Loucy (cell line): ENCODE measurements around the gene PI4KA.
"Not testable (repeated sequence)": the region's sequence is repeated elsewhere in the genome, so short reads cannot be mapped to it uniquely, and the experiment has no call there.

Experiments
- H2AFZ ChIP-seq: fragments of 200-600 bp; sonication (generic); 2 replicates; pipeline ENCODE4 v1.6.0; 2016; ENCODE audit warnings: antibody characterized with exemption, mild to moderate bottlenecking, low read length, moderate library complexity
- H3F3A ChIP-seq: fragments of 200-600 bp; 2 replicates; pipeline ENCODE4 v1.6.0; 2016; ENCODE audit warnings: antibody characterized with exemption, low read depth, mild to moderate bottlenecking
- H3K27me3 ChIP-seq: fragments of 200-600 bp; sonication (generic); 2 replicates; pipeline ENCODE4 v1.6.1; 2014; ENCODE audit warnings: low read length, mild to moderate bottlenecking; ENCODE audit not compliant: insufficient read depth, poor library complexity, severe bottlenecking
- H3K36me3 ChIP-seq: fragments of 200-600 bp; sonication (generic); 2 replicates; pipeline ENCODE4 v1.6.1; 2016; ENCODE audit warnings: low read length; ENCODE audit not compliant: insufficient read depth
- H3K4me1 ChIP-seq: fragments of 200-600 bp; sonication (generic); 2 replicates; pipeline ENCODE4 v1.5.1; 2014; ENCODE audit warnings: low read length, mild to moderate bottlenecking; ENCODE audit not compliant: insufficient read depth, poor library complexity, severe bottlenecking
- H3K4me2 ChIP-seq: fragments of 200-600 bp; sonication (generic); 2 replicates; pipeline ENCODE4 v1.6.0; 2014; ENCODE audit warnings: antibody characterized with exemption, low read length, low read depth, mild to moderate bottlenecking; ENCODE audit not compliant: poor library complexity, severe bottlenecking
- H3K4me3 ChIP-seq: fragments of 200-600 bp; sonication (generic); 2 replicates; pipeline ENCODE4 v1.5.1; 2014; ENCODE audit warnings: low read length, mild to moderate bottlenecking, mixed read lengths; ENCODE audit not compliant: poor library complexity, severe bottlenecking
- H3K79me2 ChIP-seq: fragments of 200-600 bp; sonication (generic); 2 replicates; pipeline ENCODE4 v1.6.1; 2014; ENCODE audit warnings: low read length; ENCODE audit not compliant: insufficient read depth
- H3K9ac ChIP-seq: fragments of 200-600 bp; sonication (generic); 2 replicates; pipeline ENCODE4 v1.6.0; 2014; ENCODE audit warnings: mild to moderate bottlenecking, low read depth, low read length, moderate library complexity; ENCODE audit not compliant: poor library complexity, severe bottlenecking
- H3K9me2 ChIP-seq: fragments of 200-600 bp; sonication (generic); replicated peaks from 2 replicates; pipeline ENCODE4 v1.6.1; 2016; ENCODE audit warnings: low read depth, low read length, mixed read lengths
- H3K9me3 ChIP-seq: fragments of 200-600 bp; sonication (generic); 2 replicates; pipeline ENCODE4 v1.6.1; 2014; ENCODE audit warnings: mild to moderate bottlenecking, antibody characterized with exemption, low read length, low read depth; ENCODE audit not compliant: insufficient read depth
- H4K20me1 ChIP-seq: fragments of 200-600 bp; sonication (generic); 2 replicates; pipeline ENCODE4 v1.6.0; 2014; ENCODE audit warnings: antibody characterized with exemption, low read length, mild to moderate bottlenecking; ENCODE audit not compliant: insufficient read depth, poor library complexity, severe bottlenecking
- CTCF ChIP-seq: fragments of 200-600 bp; sonication (generic); conservative IDR thresholded peaks from 2 replicates; pipeline ENCODE4 v1.5.1; 2014; ENCODE audit warnings: mild to moderate bottlenecking, antibody characterized with exemption, low read length
- EZH2phosphoT487 ChIP-seq: fragments of 200-600 bp; IDR thresholded peaks from 2 replicates; pipeline ENCODE4 v1.6.1; 2018; ENCODE audit warnings: antibody characterized with exemption, mild to moderate bottlenecking, moderate library complexity, borderline replicate concordance

The PI4KA gene

DNA sequence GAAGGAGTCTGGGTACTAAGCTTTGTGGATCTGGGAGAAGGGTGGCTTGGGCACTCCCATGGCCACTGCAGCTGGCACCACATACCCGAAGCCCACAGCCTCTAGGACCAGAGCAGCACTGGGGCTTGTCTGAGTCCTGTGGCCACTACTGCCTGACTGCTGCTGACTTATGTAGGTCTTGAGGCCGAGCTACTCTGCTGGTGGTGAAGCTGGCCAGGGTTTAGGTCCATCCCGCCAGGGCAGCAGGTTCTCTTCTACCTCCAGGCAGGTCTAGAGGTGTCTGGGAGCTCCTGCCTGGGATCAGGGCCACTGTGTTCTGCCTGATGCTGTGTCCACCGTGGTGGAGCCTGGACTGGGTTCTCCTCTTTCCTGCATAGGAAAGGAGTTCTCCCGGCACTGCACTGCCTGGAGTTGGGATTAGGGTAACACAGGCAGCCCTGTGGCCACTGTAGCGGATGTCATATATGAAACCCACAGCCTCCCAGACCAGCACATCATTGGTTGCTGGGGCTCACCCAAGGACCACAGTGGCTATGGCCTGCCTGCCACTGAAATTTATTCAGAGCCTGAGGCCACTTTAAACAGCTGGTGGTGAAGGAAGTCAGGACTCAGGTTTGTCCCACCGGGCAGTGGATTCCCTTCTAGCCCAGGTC, 194.5 kb downstream of the PI4KA start:
- H3K9me2 ChIP-seq: no peaks in the 10 kb centered on the region
- no peak for TF ChIP-seq EZH2phosphoT487
- TF ChIP-seq CTCF: no peak

DNA sequence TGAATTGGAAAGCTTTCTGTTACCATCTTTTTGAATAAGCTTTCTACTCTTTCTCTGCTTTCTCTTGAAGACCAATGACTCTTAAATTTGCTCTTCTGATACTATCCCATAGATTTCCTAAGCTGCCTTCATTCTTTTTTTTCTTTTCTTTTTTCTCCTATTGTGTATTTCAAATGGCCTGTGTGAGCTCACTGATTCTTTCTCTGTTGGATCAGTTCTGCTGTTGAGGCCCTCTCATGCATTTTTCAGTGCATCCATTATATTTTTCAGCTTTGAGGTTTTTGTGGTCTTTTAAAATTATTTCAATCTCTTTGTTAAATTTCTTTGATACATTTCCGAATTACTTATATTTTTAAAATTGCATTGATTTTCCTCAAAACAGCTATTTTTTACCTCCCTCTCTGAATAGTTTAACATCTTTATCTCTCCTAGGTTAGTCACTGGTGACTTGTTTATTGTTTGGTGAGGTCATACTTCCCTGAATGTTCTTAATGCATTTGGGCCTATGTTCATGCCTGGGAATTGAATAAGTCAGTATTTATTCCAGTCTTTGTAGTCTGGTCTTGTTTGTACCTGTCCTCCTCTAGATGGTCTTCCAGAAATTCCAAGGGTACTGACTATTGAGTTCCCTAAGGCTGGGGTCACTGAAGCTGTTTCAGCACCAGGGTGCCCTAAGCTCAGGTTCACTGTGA, 195.3 kb downstream of the PI4KA start:
- no peaks in the 10 kb centered on the region for H3K9me3 ChIP-seq
- H3K4me3 ChIP-seq: no peak overlapping the region
- H3K9me2 ChIP-seq: no peaks in the 10 kb centered on the region
- H3K9ac ChIP-seq: no peak overlapping the region
- H3K79me2 ChIP-seq: no peaks in the 10 kb centered on the region
- TF ChIP-seq CTCF: no peak
- no peak for TF ChIP-seq EZH2phosphoT487
- no peak overlapping the region for H2AFZ ChIP-seq
- no peak overlapping the region for H3K4me2 ChIP-seq
- H3K4me1 ChIP-seq: no peaks in the 10 kb centered on the region
- H3K36me3 ChIP-seq: no peaks in the 10 kb centered on the region
- H3K27me3 ChIP-seq: peaks cover 6% of the 10 kb centered on the region
- no peaks in the 10 kb centered on the region for H3F3A ChIP-seq
- H4K20me1 ChIP-seq: no peaks in the 10 kb centered on the region

More for the DNA sequence above, 194.5 kb downstream of the PI4KA start:
- Histone ChIP-seq H3K36me3 (no peaks in the 10 kb centered on the region), H3K4me1 (no peaks in the 10 kb centered on the region), H3K4me2 (no peak overlapping the region), H3K79me2 (no peaks in the 10 kb centered on the region), H3K9ac (no peak overlapping the region), H2AFZ (no peak overlapping the region), H3K9me3 (no peaks in the 10 kb centered on the region), H3K4me3 (no peak overlapping the region), H3K27me3 (peaks cover 6% of the 10 kb centered on the region), H4K20me1 (no peaks in the 10 kb centered on the region), H3F3A (no peaks in the 10 kb centered on the region)

DNA sequence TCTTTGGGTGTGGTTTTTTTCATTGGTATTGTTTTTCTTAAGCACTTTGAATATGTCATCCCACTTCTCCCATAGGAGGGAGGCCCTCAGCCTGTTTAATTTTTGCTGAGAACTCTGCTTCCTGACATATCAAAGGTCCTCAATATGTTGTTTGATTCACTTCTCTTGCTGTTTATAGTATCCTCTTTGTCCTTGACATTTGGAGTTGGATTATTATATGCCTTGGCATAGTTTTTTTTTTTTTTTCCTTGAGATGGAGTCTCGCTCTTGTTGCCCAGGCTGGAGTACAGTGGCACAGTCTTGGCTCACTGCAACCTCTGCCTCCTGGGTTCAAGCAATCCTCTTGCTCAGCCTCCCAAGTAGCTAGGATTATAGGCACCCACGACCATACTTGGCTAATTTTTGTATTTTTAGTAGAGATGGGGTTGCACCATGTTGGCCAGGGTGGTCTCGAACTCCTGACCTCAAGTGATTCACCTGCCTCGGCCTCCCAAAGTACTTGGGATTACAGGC, 196.0 kb downstream of the PI4KA start:
- not testable (repeated sequence) for H3K9me2 ChIP-seq, H2AFZ ChIP-seq, H3K9ac ChIP-seq, H3K4me1 ChIP-seq, H4K20me1 ChIP-seq, H3F3A ChIP-seq, H3K27me3 ChIP-seq, H3K9me3 ChIP-seq, H3K36me3 ChIP-seq, H3K4me2 ChIP-seq, H3K4me3 ChIP-seq, H3K79me2 ChIP-seq
